HG02885 (cell line): ENCODE measurements around the gene MDM2.
A peak's percentile ranks its signal among the peaks of the same experiment; 100 is the strongest.

Source experiments
- ATAC-seq: cut with Tn5 transposase; IDR thresholded peaks from one replicate; pipeline ENCODE4 v1.9.1; 2021; ENCODE audit warnings: mild to moderate bottlenecking; ENCODE audit not compliant: unreplicated experiment, poor library complexity

The MDM2 gene

DNA sequence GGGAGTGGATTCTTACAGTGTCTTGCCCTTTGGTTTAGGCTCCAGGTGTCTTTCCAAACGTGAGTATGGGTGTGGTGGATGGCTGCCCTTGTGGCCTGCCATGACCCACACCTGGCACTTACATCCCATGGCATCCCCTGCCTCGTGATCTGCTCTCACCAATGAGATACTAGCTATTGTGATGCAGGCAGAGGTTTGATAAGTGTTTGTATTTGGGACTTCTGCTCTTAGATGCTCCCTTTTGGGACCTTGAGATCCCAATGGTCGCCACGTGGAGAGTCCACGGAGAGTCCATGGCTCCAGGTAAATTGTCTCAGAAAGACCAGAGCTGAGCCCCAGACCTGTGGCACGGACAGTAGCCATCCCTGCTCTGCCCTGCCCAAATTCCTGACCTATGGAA is 62.5 kb downstream of the MDM2 start:
- ATAC-seq: no peak

DNA sequence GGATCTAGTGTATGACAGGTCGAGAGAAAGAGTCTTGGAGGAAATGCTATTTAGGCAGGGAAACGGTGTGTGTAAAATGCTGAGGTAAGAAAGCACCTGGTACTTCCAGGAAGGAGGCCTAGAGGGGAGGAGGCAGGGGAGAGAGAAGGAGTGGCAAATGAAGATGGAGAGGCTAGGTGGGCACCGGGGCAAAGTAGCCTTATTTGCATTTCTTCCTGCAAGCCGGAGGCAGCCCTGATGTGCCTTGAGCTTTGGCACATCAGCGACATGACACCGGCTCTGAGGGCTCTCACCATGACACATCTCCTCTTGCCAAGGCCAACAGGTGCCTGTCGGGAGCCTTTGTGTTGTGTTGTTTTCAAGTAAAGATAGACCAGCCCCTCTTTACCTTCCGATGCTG is 63.4 kb downstream of the MDM2 start:
- no peak for ATAC-seq

DNA sequence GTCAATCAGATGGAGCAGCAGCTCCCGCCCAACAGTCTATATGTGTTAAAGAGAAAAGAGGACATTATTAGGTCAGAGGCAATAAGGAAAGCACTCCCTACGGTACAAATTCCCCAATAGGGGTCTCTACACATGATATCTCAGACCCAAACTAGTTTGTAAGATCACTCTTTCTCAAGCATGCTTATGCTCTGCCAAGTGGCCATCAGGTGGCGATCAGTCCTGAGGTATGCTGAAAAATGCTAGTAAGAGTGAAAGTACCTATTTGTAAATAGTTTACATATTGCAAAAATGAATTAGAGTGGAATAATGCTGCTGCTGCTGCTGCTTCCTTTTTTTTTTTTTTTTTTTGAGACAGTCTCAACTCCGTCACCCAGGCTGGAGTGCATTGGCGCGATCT is 63.9 kb downstream of the MDM2 start:
- ATAC-seq: peak; percentile 65

DNA sequence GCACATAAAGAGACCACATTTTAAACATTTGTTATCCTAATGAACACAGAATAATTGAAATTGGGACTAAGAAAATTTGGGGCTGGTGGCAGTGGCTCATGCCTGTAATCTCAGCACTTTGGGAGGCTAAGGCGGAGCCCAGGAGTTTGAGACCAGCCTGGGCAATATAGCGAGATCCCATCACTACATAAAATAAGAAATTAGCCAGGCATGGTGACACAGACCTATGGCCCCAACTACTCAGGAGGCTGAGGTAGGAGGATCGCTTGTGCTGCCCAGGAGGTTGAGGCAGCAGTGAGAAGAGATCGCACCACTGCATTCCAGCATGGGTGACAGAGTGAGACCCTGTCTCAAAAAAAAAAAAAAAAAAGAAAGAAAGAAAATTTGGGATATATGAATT is 65.3 kb downstream of the MDM2 start:
- no peak for ATAC-seq

DNA sequence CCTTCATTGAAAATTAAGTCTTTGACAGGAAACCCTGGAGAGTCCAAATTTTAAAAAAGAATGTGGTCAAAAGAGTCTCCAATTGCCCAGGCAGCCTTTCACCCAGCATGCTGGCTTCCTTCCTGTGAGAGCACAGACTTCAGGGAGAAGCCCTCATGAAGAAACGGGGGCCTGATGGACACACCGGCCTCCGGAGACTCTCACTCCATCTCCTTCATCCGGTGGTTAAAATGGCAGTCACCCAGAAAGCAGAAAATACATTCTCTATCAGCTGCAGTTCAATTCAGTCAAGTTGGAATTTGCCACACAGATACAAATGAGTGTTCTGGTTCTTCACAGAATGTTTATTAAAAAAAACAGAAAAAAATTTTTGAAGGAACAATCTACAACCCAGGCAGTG is 68.5 kb downstream of the MDM2 start:
- ATAC-seq: no peak

DNA sequence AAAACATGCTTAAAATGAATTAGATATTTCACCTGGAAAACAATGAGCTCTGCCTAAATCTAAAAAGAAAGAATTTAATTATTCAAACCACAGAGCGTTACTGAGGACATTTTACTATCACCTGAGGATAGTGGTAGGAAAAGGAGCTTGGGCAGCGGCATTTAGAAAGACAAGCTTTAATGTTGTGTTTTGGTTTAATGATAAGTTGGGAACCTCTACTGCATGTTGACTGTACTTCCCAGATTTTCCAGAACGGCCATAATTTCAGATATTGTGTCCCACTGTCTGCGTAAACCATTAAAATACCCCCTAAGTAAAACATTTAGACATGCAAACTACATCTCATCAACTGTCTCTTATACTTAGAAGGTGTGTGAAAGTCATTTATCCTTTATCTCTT is 69.6 kb downstream of the MDM2 start:
- ATAC-seq: no peak

DNA sequence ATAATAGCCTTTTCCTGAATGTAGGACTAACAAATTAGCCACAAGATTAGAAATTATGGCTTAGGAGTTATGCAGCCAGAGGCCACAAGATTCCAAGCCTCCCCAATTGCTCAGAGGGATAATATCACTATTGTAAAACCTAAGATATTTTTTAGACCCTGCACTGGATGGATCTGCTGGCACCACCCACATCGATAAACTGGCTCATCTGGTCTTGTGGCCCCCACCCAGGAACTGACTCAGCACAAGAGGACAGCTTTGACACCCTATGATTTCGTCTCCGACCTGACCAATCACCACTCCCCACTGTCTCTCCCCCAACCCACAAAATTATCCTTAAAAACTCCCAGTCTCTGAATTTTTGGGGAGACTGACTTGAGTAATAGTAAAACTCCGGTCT is 70.3 kb downstream of the MDM2 start:
- ATAC-seq: no peak

DNA sequence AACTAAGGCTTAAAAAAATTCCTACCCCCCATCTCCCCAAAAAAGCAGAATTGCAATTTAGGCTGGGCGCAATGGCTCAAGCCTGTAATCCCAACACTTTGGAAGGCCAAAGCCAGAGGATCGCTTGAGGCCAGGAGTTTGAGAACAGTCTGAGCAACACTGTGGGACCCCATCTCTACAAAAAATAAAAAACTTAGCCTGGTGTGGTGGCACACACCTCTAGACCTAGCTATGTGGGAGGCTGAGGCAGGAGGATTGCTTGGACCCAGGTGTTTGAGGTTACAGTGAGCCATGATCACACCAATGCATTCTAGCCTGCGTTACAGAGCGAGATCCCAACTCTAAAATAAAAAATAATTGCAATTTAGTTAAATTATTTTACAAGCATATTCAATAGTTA is 70.9 kb downstream of the MDM2 start:
- no peak for ATAC-seq

DNA sequence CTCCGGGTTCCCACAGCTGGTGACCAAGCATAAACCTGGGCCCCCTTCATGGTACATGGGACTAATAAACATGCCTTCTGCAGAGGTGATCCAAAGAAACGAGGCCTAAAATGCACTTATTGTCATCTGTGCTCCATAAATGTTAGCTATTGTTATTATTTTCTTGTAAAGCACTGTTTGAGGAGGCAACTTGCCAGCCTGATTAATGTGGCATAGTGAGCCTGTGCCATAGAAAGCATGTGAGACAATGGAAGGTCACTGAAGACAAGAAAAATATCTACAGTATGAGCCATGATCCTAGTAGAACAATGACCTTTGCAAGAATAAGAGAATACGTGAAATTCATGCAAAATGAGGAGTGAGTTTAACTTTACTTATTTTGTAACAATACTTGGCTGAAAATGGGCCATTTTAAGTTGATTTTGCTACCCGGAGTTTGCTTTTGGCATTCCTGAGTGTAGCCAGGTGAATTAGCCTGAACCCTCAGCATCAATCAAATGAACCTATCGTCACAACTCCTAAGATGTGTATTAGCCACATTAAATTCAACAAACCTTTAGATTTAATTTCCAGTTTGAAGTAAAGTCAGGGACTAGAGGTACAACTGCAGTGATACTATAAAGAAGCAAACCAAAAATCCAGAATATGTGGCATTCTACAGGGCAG is 72.8 kb downstream of the MDM2 start:
- ATAC-seq: no peak

DNA sequence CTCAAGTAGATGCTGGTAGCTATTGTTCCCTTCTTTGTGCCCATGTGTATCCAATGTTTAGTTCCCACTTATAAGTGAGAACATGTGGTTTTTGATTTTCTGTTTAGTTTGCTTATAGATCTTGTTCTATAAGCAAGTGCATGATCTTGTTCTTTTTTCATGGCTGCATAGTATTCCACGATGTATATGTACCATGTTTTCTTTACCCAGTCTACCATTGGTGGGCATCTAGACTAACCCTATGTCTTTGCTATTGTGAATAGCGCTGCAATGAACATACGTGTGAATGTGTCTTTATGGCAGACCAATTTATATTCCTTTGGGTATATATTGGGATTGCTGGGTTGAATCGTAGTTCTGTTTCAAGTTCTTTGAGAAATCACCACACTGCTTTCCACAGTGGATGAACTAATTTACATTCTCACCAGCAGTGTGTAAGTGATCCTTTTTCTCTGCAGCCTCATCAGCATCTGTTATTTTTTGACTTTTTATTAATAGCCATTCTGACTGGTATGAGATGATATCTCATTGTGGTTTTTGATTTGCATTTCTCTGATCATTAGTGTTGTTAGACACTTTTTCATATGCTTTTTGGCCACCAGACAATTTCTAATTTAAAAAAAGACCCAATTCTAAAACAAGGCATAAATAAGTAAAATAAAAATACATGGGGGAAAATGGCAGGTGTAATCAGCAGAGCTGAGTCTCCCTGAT is 74.4 kb downstream of the MDM2 start:
- no peak for ATAC-seq

DNA sequence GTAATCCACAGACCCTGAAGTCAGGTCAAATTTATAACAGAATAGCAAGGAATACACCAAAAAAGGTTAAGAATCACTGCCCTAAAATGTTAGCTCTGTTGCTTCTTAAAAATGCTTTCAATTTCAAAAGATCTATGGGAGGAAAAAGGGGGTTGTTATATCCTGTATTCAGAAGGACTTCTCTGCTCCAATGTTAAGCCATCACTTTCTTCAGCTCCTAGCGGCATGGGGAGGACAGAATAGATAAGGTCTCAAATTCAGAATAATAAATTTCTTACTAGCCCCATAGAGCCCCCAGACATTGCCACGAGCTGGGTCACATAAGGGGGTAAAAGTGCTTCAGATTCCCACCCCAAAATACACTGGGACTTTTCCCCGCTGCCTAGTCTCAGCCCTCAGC is 75.2 kb downstream of the MDM2 start:
- ATAC-seq: no peak

DNA sequence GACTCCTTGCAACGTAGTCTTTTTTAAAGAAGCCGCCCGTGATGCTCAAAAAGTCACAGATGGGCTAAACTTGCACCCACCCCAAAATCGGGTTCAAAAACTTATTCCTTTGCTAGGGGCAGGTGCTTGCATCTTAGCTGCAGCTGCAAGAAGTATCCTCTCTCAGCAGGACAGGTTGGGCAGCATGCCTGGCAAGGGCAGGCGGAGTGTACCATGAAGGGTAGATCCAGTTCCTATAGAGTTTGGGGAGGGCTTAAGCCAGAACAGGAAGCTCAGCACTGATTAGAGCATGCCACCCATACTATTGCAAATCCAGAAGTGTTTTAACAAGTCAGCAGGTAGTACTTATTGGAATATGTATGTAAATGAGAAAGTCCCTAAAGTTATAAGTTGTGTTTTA is 76.3 kb downstream of the MDM2 start:
- no peak for ATAC-seq

DNA sequence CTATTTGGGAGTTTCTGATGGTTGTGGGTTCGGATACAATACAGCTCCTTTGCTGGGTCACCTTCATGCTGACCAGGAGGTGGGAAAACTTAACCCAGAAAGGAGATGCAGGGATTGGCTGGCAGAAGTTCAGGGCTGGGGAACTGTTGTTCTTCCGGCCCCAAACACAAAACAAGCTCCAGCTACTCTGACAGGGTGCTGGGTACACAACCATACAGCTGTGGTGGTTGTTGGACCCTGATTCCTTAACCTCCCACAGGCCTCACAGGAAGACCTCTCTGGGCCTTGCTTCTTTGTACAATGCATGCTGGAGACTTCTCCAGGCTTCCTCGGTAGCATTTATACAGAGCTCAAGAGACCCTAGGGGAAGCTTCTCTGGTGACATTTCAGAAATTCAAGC is 77.4 kb downstream of the MDM2 start:
- ATAC-seq: no peak

DNA sequence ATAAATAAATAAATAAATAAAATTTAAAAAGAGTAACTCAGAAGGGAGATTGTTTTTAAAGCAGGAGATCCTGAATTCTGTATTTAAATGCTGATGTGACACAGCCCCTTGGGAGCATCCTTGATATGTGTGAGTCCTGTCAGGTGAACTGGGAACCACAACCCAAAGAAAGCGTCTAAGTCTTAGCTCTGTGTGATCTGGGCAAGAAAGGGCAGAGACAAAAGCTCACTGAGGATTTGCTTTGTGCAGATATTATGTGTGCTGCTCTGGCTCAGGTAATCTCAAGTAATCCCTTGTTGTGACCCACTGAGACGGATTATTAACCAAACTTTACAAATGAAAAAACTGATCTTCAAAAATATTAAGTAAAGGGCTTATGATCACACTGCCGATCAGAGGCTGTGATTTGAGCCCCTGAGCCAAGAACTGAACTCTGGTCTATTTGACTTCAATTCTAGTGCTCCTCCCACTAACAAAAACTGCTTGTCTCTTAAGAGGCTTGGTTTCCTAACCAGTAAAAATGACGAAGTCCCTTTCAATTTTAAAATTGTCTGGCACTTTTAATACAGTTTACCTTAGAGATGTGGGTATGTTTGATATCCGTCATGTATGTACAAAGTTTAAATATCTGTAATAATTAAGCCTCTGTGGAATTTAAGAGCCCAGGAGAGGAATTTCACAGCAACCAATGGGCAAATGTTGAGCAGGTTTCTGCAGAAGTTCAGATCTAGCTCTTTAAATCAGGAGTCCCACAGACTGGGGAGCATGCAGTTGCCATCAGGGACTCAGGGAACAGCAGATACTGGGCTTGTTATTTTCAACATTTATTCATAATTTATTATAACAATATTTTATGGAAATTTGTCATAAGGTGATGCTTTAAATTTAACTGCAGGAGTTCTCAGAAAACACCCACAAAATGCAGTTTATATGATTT is 78.9 kb downstream of the MDM2 start:
- ATAC-seq: no peak

DNA sequence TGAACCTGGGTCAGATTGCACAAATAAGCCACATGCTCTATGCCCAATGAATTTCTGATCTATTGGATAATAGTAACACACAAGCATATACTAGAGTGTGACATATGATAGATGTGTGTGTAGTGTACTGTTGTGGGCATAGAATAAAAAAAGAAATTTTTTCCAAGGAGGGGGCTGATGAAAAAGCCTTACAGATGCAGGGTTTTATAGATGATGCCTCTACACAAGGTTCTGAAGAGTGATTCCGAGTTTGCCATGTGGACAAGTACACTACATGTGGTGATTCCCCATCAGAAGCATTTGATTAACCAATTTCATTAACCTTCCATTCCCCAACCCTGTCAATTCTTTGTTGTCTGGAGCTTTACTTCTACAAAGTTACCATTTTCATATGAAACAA is 79.7 kb downstream of the MDM2 start:
- ATAC-seq: no peak

DNA sequence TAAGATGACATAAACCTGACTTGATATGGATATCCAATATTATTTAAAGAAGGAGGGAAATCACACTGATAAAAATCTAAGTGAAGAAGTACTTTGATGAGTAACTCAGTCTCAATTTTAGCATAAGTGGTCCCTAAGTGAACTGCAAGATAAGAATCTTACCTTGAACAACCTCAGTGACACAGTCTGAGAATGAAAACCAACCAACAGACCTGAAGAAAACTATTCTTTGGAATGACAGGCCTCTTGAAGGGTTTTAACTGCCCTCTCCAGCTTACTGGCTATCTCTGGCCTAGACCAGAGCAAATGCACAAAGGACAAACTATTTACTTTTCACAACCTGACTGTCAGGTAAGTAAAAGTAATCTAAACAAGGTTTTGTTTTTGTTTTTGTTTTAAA is 80.3 kb downstream of the MDM2 start:
- no peak for ATAC-seq

DNA sequence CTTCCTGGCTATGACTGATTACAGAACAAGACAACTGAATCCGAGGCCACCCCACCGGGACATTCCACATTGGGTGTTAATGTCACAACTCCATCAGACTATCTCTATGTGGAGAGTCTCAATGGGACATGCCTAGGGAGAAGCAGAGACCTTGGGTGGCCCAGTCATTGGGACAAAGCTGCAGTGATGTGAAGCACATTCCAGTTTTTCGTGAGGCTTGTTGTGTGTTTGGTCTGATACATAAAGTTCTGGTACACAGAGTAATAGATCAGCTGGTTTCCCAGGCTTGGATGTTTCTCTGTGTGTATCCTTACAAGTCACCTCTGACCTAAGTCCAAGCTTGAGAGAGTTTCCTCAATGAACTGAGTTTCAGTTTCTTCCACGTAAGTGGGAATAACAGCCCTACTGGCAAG is 82.7 kb downstream of the MDM2 start:
- no peak for ATAC-seq

DNA sequence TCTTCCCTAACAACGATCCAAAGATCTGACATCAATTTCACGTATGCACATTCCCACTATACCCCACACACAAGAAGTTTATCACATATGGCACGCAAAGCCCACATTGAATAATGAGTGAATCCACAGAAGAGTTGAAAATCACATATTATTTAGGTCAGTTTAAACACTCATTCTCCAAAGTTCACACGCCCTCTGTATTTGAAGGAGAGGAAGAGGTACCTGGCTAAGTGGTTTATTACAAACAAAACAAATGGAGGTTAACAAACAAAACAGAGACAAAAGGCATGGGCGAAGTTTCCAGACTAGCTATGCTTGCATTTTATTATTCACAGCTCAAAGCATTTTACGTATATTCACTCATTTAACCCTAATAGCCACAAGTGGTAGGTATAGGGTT is 83.2 kb downstream of the MDM2 start:
- ATAC-seq: no peak

DNA sequence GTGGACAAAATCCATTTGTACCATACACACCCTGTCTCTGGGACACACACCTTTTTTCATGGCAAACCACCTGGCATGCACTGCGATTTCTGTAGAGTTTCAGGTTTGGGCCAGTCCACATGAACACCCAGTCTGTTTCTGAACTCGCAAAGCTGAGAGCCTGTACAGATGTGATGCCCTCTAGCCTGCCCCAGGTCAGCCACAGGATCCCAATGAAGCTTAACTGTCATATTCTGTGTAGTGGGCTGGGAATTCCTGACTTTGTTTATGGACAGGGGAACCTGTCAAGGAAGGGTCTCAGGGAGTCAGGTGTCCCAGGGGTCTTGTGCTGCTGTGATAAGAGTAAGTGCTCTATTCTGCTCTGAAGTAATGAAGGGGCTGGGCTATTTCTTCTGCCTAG is 85.2 kb downstream of the MDM2 start:
- no peak for ATAC-seq

DNA sequence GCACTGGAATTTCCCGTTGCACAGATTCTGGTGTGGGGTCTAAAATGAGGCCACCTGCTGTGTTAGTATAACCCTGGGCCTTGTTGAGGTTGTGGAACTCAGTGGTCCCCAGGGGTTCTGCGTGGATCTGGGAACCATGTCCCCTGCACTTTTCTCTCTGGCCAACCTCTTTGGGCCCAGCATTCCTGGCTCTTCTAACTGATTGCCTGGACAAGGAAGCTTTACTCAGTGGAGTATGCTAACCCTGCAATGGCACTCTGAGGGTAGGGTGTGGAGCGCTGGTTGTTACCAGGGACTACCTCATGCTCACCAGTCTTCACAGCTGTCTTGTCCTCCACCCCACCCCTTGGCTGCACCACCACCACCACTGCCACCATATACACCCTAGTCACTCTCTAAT is 85.8 kb downstream of the MDM2 start:
- no peak for ATAC-seq

DNA sequence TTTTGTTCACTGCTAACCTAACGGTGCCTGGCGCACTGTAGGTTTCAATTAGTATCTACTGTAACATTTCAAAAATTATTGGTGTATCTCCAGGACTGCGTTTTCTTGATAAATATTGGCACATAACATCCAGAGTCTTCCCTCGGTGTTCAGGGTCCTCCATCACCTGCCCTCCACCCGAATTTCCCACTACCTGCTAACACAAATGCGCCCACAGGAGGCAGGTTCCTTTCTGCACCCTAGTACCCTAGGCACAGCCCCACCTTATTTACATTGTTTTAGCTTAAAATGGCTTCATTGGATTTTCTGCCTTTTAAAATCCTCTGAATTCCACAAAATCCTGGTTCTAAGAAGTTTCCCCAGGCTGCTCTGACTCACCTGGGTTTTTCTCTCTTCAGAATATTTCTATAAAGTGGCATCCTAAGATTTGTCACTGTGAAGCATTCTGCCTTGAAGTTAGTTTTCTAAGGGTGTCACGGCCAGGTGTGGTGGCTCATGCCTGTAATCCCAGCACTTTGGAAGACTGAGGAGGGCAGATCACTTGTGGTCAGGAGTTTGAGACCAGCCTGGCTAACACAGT is 86.4 kb downstream of the MDM2 start:
- ATAC-seq: no peak
